HTERT RPE-1 (cell line): ENCODE results near the gene CLDN2.
"Not testable (repeated sequence)": the region's sequence is repeated elsewhere in the genome, so short reads cannot be mapped to it uniquely, and the experiment has no call there.

Experiments
- in situ Hi-C: fragments of 300-500 bp; cut with MboI; formaldehyde crosslinking; loops from 4 replicates; pipeline ENCODE4 v1.14.3; 2020; ENCODE audit warnings: low sequenced_read_pairs

CLDN2 gene

DNA sequence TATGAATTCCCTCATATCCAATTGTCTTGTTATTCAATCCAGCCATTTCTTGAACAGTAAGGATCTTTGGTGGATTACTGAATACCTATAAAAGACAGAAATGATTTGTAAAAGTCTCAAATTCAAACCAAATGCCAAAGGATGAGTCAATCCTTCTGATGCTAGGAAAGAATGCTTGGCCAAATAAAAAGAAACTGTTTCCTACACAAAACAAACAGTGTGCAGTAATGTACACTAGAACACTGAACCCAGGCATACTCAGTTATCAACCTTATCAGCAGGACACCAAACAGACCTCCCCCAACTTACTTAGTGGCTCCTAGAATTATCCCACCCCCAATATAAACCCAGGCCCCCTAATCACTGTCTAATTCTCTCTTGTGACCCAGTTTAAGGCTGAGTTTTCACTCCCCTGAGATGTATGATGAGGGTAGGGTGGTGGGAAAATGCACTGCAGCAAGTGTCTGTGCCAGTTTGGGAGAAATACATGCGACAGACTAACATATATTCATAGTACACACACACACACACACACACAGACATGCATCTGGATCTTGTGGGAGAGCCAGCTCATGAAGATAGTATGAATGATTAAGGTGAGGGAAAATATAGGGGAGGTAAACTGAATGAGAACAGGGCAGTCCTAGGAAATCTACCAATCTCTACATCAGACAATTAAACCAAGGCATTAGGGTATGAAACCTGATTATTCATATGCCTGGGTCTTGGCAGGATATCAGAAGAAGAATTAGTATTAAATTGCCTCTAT lies 35.0 kb downstream of the CLDN2 start:
- in situ Hi-C loops, result no loop called here

DNA sequence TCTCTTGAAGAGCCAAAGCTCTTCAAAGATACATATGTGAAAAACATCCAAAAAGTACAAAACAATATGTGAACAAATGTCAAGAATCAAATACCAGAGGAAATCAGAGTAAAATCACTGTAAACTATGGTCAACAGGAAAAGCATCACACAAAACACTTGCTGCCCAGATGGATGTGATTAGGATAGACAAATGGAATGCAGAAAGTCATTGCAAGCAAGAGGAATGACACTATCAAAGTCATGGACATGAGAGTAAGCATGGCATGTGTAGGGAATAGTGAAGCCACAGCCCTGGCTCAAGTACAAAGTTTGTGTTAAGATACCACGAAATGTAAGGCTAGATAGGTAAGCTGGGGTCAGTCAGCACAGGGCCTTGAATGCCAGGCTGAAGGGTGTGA lies 37.7 kb downstream of the CLDN2 start:
- in situ Hi-C loops, result no loop called here

DNA sequence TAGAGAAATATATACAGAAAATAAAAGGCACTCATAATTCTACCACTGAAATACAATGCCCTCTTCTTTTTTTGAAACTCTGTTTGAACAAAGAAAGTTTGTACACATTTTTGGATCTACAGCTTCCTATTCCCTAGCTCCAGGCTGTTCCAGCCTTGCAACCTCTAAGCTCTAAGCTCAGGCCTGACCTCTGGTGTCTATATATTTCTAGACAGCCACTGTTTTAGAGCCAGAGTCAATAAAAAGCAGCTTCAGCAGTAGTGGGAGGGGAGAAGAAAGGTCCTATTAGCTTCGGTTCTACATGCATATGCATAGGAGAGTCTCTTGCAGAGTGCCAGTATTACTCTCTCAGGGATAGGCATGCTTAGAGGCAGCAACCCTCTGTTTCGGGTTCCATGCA lies 39.7 kb downstream of the CLDN2 start:
- in situ Hi-C loops, result no loop called here

DNA sequence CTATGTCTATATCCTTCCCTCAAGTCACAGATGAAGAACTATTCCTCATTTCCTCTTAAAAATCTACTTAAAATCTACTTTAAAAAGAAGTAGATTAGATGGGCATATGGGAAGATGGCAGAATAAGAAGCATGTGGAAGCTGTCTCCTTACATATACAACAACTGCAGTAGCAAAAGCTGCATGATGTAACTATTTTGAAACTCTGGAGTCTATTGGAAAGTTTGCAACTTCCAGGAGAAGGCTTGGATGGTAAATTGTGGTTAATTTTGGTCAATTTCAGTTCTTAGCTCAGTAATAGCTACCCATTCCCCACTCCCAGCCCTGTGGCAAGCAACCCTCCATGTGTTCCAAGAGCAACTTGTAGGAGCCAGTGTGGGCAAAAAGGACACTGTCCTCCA lies 42.9 kb downstream of the CLDN2 start:
- in situ Hi-C loops, result no loop called here

GRCh38 chrX:106964290-106964689 lies 44.1 kb downstream of the CLDN2 start:
- in situ Hi-C loops, result no loop called here

DNA sequence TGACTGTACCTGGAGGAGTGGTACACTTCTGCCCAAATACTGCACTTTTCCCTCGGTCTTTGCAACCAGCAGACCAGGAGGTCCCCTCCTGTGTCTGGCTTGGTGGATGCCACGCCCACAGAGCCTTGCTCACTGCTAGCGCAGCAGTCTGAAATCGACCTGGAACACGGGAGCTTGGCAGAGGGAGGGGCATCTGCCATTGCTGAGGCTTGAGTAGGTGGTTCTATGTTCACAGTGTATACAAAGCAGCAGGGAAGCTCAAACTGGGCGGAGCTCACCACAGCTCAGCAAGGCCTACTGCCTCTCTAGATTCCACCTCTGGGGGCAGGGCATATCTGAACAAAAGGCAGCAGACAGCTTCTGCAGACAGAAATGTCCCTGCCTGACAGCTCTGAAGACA lies 46.3 kb downstream of the CLDN2 start:
- in situ Hi-C loops, result not testable (repeated sequence)

GRCh38 chrX:106972896-106973295 lies 52.7 kb downstream of the CLDN2 start:
- in situ Hi-C loops, result no loop called here

DNA sequence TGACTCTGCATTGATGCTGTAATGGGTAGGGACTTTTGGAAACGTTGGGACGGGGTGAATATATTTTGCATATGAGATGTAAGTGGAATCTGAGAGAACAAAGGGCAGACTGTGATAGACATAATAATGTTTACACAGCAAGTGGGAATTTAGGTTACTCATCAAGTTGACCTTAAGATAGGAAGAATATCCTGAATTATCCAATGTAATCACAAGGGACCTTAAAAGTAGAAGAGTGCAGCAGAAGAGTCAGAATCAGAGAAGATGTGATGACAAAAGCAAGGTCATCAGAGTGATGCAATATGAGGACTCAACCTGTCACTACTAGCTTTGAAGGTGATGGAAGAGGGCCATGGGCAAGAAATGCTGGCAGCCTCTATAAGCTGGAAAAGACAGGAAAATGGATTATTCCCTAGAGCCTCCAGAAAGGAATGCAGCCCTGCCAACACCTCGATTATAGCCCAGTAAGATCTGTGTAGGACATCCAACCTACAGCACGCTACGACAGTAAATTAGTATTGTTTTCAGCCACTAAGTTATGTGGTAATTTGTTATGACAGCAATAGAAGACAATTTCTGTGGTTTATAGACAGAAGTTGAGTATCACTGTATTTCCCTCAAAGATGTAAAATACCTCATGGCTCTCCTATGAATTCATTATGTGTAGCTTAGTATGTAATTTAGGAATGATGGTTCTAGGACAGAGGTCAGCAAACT lies 53.4 kb downstream of the CLDN2 start:
- in situ Hi-C loops, result no loop called here

- in situ Hi-C loops, result no loop called here
Observed at GRCh38 chrX:106976416-106976815, 56.2 kb downstream of the CLDN2 start.
